ENCODE results near the gene PALD1.
A peak's percentile ranks its signal among the peaks of the same experiment; 100 is the strongest.

GRCh38 chr10:70540089-70540788, 61.7 kb downstream of the PALD1 start:
- TF ChIP-seq EZH2 (IDR thresholded peaks at IDR 0.05; ENCODE audit: insufficient read depth, low read length) (no peak), CTCF (IDR thresholded peaks at IDR 0.05; ENCODE audit: insufficient read depth, low read depth, low read length) (peak; percentile 56)
